A673 (cell line): ENCODE results near the gene PARP9. TPM values are rescaled to one million over a fixed set of nuclear protein-coding genes. Genes with fewer than 3 reads are reported as not detected.

ENCODE experiments used
- BruUV-seq: library from RNA; stranded (reverse); fragments of 400-500 nt; replicated peaks from 2 replicates; lab custom pipeline; 2021; lab: Mats Ljungman, UMichigan
- CTCF ChIA-PET: fragments of 300-600 bp; sonication (Branson Sonifier 250); formaldehyde crosslinking; loops from one replicate; lab custom pipeline; 2022; ENCODE audit warnings: antibody characterized with exemption; lab: Charles Lee
- POLR2A ChIA-PET: fragments of 300-600 bp; sonication (Branson Sonifier 250); formaldehyde crosslinking; loops from one replicate; lab custom pipeline; 2022; ENCODE audit warnings: antibody characterized with exemption; ENCODE audit not compliant: low non-redundant PET; lab: Charles Lee
- DNase-seq: peaks from one replicate; pipeline ENCODE4 v3.0.0-alpha.2; 2015; ENCODE audit warnings: low spot score
- H3K27ac ChIP-seq: fragments of 200-600 bp; sonication (generic); 2 replicates; pipeline ENCODE4 v1.5.1; 2016; ENCODE audit warnings: mixed run types, low read depth, mild to moderate bottlenecking, mixed read lengths, antibody characterized with exemption, low read length; ENCODE audit not compliant: poor library complexity, severe bottlenecking
- H3K27me3 ChIP-seq: fragments of 200-600 bp; sonication (generic); replicated peaks from 2 replicates; pipeline ENCODE4 v1.6.1; 2017; ENCODE audit warnings: mixed run types, low read depth, mild to moderate bottlenecking, mixed read lengths, antibody characterized with exemption, low read length; ENCODE audit not compliant: insufficient read depth, poor library complexity
- H3K36me3 ChIP-seq: fragments of 200-600 bp; sonication (generic); 2 replicates; pipeline ENCODE4 v1.6.1; 2016; ENCODE audit warnings: mixed run types, mild to moderate bottlenecking, mixed read lengths, antibody characterized with exemption, low read length; ENCODE audit not compliant: insufficient read depth, poor library complexity, severe bottlenecking
- H3K4me1 ChIP-seq: fragments of 200-600 bp; sonication (generic); 2 replicates; pipeline ENCODE4 v1.6.1; 2017; ENCODE audit warnings: mixed run types, mild to moderate bottlenecking, mixed read lengths, antibody characterized with exemption, low read length; ENCODE audit not compliant: insufficient read depth, poor library complexity, severe bottlenecking
- H3K4me3 ChIP-seq: fragments of 200-600 bp; sonication (generic); 2 replicates; pipeline ENCODE4 v1.5.1; 2016; ENCODE audit warnings: low read depth, mixed run types, mild to moderate bottlenecking, mixed read lengths, low read length; ENCODE audit not compliant: poor library complexity, severe bottlenecking
- H3K9me3 ChIP-seq: fragments of 200-600 bp; sonication (generic); 2 replicates; pipeline ENCODE4 v1.6.1; 2016; ENCODE audit warnings: mixed run types, low read depth, mild to moderate bottlenecking, mixed read lengths, antibody characterized with exemption, low read length; ENCODE audit not compliant: poor library complexity, severe bottlenecking
- CTCF ChIP-seq: fragments of 300-800, 200-600 bp; sonication (generic); conservative IDR thresholded peaks from 2 replicates; pipeline ENCODE4 v1.5.1; 2017; ENCODE audit warnings: low read depth, mild to moderate bottlenecking, antibody characterized with exemption, low read length, moderate library complexity, mixed read lengths
- EZH2 ChIP-seq: fragments of 200-600 bp; sonication (generic); IDR thresholded peaks from 2 replicates; pipeline ENCODE4 v1.6.1; 2017; ENCODE audit warnings: borderline replicate concordance, low read depth, mild to moderate bottlenecking, mixed read lengths, antibody characterized with exemption, low read length; ENCODE audit not compliant: poor library complexity, severe bottlenecking
- intact Hi-C: fragments of 100-400 bp; cut with micrococcal nuclease; formaldehyde crosslinking; loops from one replicate; pipeline ENCODE4 v1.10.0; 2022; ENCODE audit not compliant: unreplicated experiment
- total RNA-seq: library from RNA; stranded (reverse); gene quantifications from 2 replicates; pipeline ENCODE4 v1.2.3, GENCODE V29; 2021

The PARP9 gene
- total RNA-seq, 1 experiment from 2014 or later, result 10.6 TPM

- CTCF ChIA-PET, result no interaction called here
- no peak for DNase-seq
- intact Hi-C loops, result no loop called here
- Histone ChIP-seq H3K4me1 (no peaks in the 10 kb centered on the region), H3K4me3 (no peak overlapping the region), H3K9me3 (no peaks in the 10 kb centered on the region), H3K36me3 (peaks cover 23% of the 10 kb centered on the region), H3K27ac (no peak overlapping the region), H3K27me3 (no peaks in the 10 kb centered on the region)
- TF ChIP-seq EZH2 (no peak), CTCF (no peak)
- POLR2A ChIA-PET, result no interaction called here
- no TSS peak for BruUV-seq
Observed at GRCh38 chr3:122496508-122496907, 67.6 kb downstream of the PARP9 start.

DNA sequence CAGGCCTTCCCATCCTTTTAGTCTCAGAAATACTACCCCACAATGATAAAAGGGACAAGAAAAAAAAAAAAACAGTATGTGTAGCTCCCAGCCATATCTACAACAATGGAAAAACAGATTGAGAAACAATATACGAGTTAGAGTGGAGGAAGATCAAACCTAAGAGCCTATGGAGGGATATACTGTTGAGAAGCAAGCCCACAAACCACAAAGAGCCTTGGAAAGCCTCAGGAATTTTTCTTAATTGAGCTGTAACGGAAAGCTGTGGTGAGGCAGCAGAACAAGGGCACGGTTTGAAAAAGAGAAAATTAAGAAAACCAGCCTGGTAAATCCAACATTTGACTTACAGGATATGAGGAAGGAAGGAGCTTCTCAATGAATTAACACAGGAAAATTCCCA is 70.8 kb downstream of the PARP9 start:
- no peak overlapping the region for H3K4me3 ChIP-seq
- H3K27me3 ChIP-seq, result no peaks in the 10 kb centered on the region
- no peaks in the 10 kb centered on the region for H3K4me1 ChIP-seq
- TF ChIP-seq EZH2, result no peak
- no peak for TF ChIP-seq CTCF
- CTCF ChIA-PET, result no interaction called here
- POLR2A ChIA-PET, result no interaction called here
- no TSS peak for BruUV-seq
- intact Hi-C loops, result no loop called here
- no peak overlapping the region for H3K27ac ChIP-seq
- H3K36me3 ChIP-seq, result peaks cover 29% of the 10 kb centered on the region
- no peak for DNase-seq
- H3K9me3 ChIP-seq, result no peaks in the 10 kb centered on the region

DNA sequence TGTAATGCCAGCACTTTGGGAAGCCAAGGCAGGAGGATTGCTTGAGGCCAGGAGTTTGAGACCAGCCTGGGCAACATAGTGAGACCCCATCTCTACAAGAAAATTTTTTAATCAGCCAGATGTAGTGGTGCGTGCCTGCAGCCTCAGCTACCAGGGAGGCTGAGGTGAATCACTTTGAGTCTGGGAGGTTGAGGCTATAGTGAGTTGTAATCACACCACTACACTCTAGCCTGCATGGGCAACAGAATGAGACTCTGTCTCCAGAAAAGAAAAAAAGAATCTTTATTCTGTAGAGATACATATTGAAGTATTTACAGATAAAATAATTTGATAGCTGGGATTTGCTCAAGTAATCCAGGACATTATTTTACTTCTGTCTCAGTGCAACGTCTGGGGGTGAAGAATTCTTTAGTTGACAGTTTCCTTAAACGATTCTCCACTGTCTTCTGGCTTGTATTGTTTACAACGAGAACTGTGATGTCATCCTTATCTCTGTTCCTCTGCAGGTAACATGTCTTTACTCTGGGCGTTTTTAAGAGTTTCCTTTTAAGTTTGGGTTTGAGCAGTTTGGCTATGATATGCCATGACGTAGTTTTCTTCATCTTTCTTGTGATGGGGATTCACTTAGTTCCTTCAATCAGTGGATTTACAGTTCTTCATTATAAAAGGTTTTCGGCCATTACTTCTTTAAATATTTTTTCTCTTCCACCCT is 75.7 kb downstream of the PARP9 start:
- Histone ChIP-seq H3K27me3 (no peaks in the 10 kb centered on the region), H3K4me3 (no peak overlapping the region), H3K4me1 (no peaks in the 10 kb centered on the region), H3K27ac (no peak overlapping the region), H3K36me3 (peaks cover 10% of the 10 kb centered on the region), H3K9me3 (no peaks in the 10 kb centered on the region)
- intact Hi-C loops, result no loop called here
- no peak for TF ChIP-seq EZH2
- no peak for TF ChIP-seq CTCF
- ChIA-PET POLR2A (no interaction called here), CTCF (no interaction called here)
- no TSS peak for BruUV-seq
- no peak for DNase-seq
